Gastrocnemius medialis (tissue), 4 donors: ENCODE results near the gene SFMBT2.

Source experiments
- POLR2A ChIP-seq, 2 donors: fragments of 450-650 bp; IDR thresholded peaks; one replicate each; pipeline ENCODE4 v1.6.1; 2017; ENCODE audit warnings: antibody characterized with exemption in 2 of 2, mild to moderate bottlenecking in 2 of 2, moderate library complexity in 2 of 2
- TF ChIP-seq, protein P1 (sequence below), 5 experiments: fragments of 450-650 bp in 3 of 5; fragments of 200-600 bp in 2 of 5; sonication (generic) in 2 of 5; IDR thresholded peaks in 4 of 5; conservative IDR thresholded peaks in 1 of 5; 1 replicate in 4 of 5; 2 replicates in 1 of 5; pipeline ENCODE4 v1.5.1; 2016 to 2019; ENCODE audit warnings: antibody characterized with exemption in 5 of 5, mild to moderate bottlenecking in 3 of 5, moderate library complexity in 3 of 5

DNA sequence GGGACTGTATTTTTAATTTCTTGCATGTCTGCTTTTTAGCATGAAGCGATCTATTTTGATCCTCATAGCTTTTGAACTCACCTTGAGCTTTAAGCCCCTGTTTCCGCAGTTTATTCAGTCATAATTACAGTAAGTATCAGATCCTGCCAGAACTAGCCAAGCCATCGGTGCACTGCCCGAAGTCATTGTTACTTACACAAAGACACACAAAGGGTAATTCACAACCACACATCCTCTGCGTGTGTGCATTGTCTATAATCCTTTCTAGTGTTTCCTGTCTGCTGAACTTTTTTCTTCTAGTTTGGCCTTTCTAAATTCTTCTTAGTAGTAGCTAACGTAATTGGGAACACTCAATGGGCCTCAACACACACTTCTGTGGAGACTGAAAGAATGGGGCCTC is 133.0 kb downstream of the SFMBT2 start:
- TF ChIP-seq, protein P1, sequence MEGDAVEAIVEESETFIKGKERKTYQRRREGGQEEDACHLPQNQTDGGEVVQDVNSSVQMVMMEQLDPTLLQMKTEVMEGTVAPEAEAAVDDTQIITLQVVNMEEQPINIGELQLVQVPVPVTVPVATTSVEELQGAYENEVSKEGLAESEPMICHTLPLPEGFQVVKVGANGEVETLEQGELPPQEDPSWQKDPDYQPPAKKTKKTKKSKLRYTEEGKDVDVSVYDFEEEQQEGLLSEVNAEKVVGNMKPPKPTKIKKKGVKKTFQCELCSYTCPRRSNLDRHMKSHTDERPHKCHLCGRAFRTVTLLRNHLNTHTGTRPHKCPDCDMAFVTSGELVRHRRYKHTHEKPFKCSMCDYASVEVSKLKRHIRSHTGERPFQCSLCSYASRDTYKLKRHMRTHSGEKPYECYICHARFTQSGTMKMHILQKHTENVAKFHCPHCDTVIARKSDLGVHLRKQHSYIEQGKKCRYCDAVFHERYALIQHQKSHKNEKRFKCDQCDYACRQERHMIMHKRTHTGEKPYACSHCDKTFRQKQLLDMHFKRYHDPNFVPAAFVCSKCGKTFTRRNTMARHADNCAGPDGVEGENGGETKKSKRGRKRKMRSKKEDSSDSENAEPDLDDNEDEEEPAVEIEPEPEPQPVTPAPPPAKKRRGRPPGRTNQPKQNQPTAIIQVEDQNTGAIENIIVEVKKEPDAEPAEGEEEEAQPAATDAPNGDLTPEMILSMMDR (IDR thresholded peaks at IDR 0.05 in 4 of 5, conservative IDR thresholded peaks at IDR 0.05 in 1 of 5): no peak
- no peak for TF ChIP-seq POLR2A (IDR thresholded peaks at IDR 0.05)
